NT2/D1 (cell line): ENCODE data around the gene ENPP1.
"Not testable (repeated sequence)": the region's sequence is repeated elsewhere in the genome, so short reads cannot be mapped to it uniquely, and the experiment has no call there.

Experiments
- DNase-seq: peaks from one replicate; pipeline ENCODE4 v3.0.0-alpha.2; 2011; ENCODE audit warnings: low read depth, low spot score
- H3K27me3 ChIP-seq: 2 replicates; pipeline ENCODE4 v1.6.0; 2011; ENCODE audit warnings: mild to moderate bottlenecking; ENCODE audit not compliant: insufficient read length, insufficient read depth
- H3K36me3 ChIP-seq: 2 replicates; pipeline ENCODE4 v1.6.1; 2011; ENCODE audit warnings: mild to moderate bottlenecking, low read length, mixed read lengths; ENCODE audit not compliant: insufficient read depth, insufficient read length
- H3K4me1 ChIP-seq: 2 replicates; pipeline ENCODE4 v1.5.1; 2011; ENCODE audit not compliant: insufficient read depth, insufficient read length
- H3K4me3 ChIP-seq: 2 replicates; pipeline ENCODE4 v1.5.1; 2011; ENCODE audit warnings: low read depth; ENCODE audit not compliant: insufficient read length
- H3K9ac ChIP-seq: 2 replicates; pipeline ENCODE4 v1.6.0; 2011; ENCODE audit warnings: low read depth; ENCODE audit not compliant: insufficient read length
- H3K9me3 ChIP-seq: 2 replicates; pipeline ENCODE4 v1.5.1; 2011; ENCODE audit warnings: mild to moderate bottlenecking, low read length; ENCODE audit not compliant: insufficient read depth
- SUZ12 ChIP-seq: IDR thresholded peaks from 2 replicates; pipeline ENCODE4 v1.6.1; 2011; ENCODE audit not compliant: insufficient read length, insufficient read depth; ENCODE audit errors: extremely low read depth
- YY1 ChIP-seq: IDR thresholded peaks from 2 replicates; pipeline ENCODE4 v1.6.1; 2011; ENCODE audit not compliant: insufficient read length, insufficient read depth
- ZNF274 ChIP-seq: IDR thresholded peaks from 2 replicates; pipeline ENCODE4 v1.6.1; 2011; ENCODE audit warnings: mild to moderate bottlenecking, low read depth, low read length

ENPP1 gene

GRCh38 chr6:131897050-131897435, 89.2 kb downstream of the ENPP1 start:
- DNase-seq, result no peak
- TF ChIP-seq SUZ12, result no peak
- TF ChIP-seq YY1, result no peak
- TF ChIP-seq ZNF274, result no peak
- Histone ChIP-seq H3K9me3 (peaks cover 38% of the 10 kb centered on the region), H3K4me1 (no peaks in the 10 kb centered on the region), H3K27me3 (no peaks in the 10 kb centered on the region), H3K9ac (no peak overlapping the region), H3K36me3 (no peaks in the 10 kb centered on the region), H3K4me3 (no peak overlapping the region)

GRCh38 chr6:131897621-131898020, 89.8 kb downstream of the ENPP1 start:
- Histone ChIP-seq H3K9ac (no peak overlapping the region), H3K36me3 (no peaks in the 10 kb centered on the region), H3K27me3 (no peaks in the 10 kb centered on the region), H3K4me1 (no peaks in the 10 kb centered on the region), H3K9me3 (peaks cover 38% of the 10 kb centered on the region), H3K4me3 (no peak overlapping the region)
- no peak for TF ChIP-seq YY1
- no peak for DNase-seq

- no peak for TF ChIP-seq ZNF274
- Histone ChIP-seq H3K36me3 (no peaks in the 10 kb centered on the region), H3K27me3 (no peaks in the 10 kb centered on the region), H3K4me3 (no peak overlapping the region), H3K4me1 (no peaks in the 10 kb centered on the region), H3K9me3 (peaks cover 38% of the 10 kb centered on the region), H3K9ac (no peak overlapping the region)
- DNase-seq, result no peak
Observed at GRCh38 chr6:131898718-131899117, 90.9 kb downstream of the ENPP1 start.

- TF ChIP-seq ZNF274 (no peak), YY1 (no peak), SUZ12 (no peak)
- no peaks in the 10 kb centered on the region for H3K4me1 ChIP-seq
Observed at GRCh38 chr6:131900231-131900630, 92.4 kb downstream of the ENPP1 start.

GRCh38 chr6:131901326-131901873, 93.6 kb downstream of the ENPP1 start:
- H3K4me3 ChIP-seq, H3K27me3 ChIP-seq, DNase-seq, H3K4me1 ChIP-seq, H3K36me3 ChIP-seq, H3K9ac ChIP-seq: not testable (repeated sequence)
- TF ChIP-seq YY1, result peak; percentile 41
- peaks cover 38% of the 10 kb centered on the region for H3K9me3 ChIP-seq

More at GRCh38 chr6:131900231-131900630, 92.4 kb downstream of the ENPP1 start:
- Histone ChIP-seq H3K4me3 (no peak overlapping the region), H3K9me3 (peaks cover 38% of the 10 kb centered on the region), H3K27me3 (no peaks in the 10 kb centered on the region), H3K9ac (no peak overlapping the region), H3K36me3 (no peaks in the 10 kb centered on the region)
- no peak for DNase-seq

GRCh38 chr6:131903734-131904133, 95.9 kb downstream of the ENPP1 start:
- not testable (repeated sequence) for H3K27me3 ChIP-seq, H3K4me1 ChIP-seq, H3K9ac ChIP-seq, DNase-seq
- Histone ChIP-seq H3K36me3 (peaks cover 11% of the 10 kb centered on the region), H3K9me3 (peaks cover 25% of the 10 kb centered on the region), H3K4me3 (peak overlapping the region; percentile 34)

GRCh38 chr6:131908787-131909186, 101.0 kb downstream of the ENPP1 start:
- not testable (repeated sequence) for H3K4me3 ChIP-seq, H3K4me1 ChIP-seq, H3K9ac ChIP-seq, H3K27me3 ChIP-seq, DNase-seq
- Histone ChIP-seq H3K36me3 (peaks cover 29% of the 10 kb centered on the region), H3K9me3 (peaks cover 13% of the 10 kb centered on the region; the same call in 1 of the 2 replicates)

GRCh38 chr6:131909408-131910218, 101.8 kb downstream of the ENPP1 start:
- Histone ChIP-seq H3K9ac (no peak overlapping the region), H3K36me3 (peaks cover 33% of the 10 kb centered on the region), H3K9me3 (peaks cover 14% of the 10 kb centered on the region; the same call in 1 of the 2 replicates), H3K4me3 (no peak overlapping the region), H3K4me1 (no peaks in the 10 kb centered on the region), H3K27me3 (no peaks in the 10 kb centered on the region)
- TF ChIP-seq YY1 (no peak), SUZ12 (no peak), ZNF274 (no peak)
- DNase-seq, result peak; percentile 50
